Breast epithelium (tissue), 3 donors: ENCODE results near the gene CPLANE2.

Source experiments
- POLR2A ChIP-seq: fragments of 450-650 bp; IDR thresholded peaks from one replicate; pipeline ENCODE4 v1.6.1; 2016; ENCODE audit warnings: antibody characterized with exemption, mild to moderate bottlenecking, moderate library complexity
- POLR2AphosphoS5 ChIP-seq, 3 donors: sonication (generic); formaldehyde crosslinking; IDR thresholded peaks; one replicate each; pipeline ENCODE4 v1.6.1; 2017; ENCODE audit warnings: antibody characterized with exemption in 3 of 3
- TF ChIP-seq, protein P1 (sequence below), 3 donors: fragments of 450-650 bp; IDR thresholded peaks; one replicate each; pipeline ENCODE4 v1.5.1; 2016 to 2017; ENCODE audit warnings: antibody characterized with exemption in 3 of 3, mild to moderate bottlenecking in 3 of 3, moderate library complexity in 3 of 3

DNA sequence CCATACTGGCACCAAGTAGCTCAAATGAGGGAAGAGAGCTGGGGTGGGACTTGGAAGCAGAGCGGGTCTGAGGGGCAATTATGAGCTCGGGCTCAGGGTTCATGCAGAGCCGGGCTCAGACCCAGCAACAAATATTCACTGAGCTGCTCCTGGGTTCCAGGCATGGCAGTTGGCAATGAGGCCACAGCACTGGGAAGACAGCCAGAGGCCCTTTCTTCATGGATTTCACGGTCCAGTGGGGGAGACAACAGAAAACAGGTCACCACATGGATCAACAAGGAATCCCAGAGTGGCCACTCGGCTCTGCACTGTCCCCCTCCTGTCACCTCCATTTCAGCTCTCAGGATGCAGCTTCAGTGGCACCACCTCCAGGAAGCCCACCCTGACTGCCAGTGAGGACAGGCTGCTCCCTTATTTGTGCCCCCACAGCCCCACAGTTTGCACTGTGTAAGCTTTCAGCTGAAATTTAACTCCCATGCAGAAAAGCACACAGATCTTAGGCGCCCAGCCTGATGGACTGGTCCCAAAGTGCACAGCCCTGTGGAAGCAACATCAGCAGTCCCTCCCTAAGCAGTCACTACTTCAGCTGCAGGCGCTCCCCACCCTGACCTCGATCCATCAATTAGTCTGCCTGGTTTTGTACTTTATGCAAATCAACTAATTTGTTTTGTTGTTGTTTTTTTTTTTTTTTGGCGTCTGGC, 46.9 kb downstream of the CPLANE2 start:
- no peak for TF ChIP-seq POLR2A
- TF ChIP-seq, protein P1, sequence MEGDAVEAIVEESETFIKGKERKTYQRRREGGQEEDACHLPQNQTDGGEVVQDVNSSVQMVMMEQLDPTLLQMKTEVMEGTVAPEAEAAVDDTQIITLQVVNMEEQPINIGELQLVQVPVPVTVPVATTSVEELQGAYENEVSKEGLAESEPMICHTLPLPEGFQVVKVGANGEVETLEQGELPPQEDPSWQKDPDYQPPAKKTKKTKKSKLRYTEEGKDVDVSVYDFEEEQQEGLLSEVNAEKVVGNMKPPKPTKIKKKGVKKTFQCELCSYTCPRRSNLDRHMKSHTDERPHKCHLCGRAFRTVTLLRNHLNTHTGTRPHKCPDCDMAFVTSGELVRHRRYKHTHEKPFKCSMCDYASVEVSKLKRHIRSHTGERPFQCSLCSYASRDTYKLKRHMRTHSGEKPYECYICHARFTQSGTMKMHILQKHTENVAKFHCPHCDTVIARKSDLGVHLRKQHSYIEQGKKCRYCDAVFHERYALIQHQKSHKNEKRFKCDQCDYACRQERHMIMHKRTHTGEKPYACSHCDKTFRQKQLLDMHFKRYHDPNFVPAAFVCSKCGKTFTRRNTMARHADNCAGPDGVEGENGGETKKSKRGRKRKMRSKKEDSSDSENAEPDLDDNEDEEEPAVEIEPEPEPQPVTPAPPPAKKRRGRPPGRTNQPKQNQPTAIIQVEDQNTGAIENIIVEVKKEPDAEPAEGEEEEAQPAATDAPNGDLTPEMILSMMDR (IDR thresholded peaks at IDR 0.05): no peak
- TF ChIP-seq POLR2AphosphoS5 (IDR thresholded peaks at IDR 0.05): no peak
